Frontal cortex (tissue), 4 donors: ENCODE data around the gene LCAT. TPM values are rescaled to one million over a fixed set of nuclear protein-coding genes. Genes with fewer than 3 reads are reported as not detected.
"Not testable (repeated sequence)": the region's sequence is repeated elsewhere in the genome, so short reads cannot be mapped to it uniquely, and the experiment has no call there.

Experiments used
- DNase-seq, 2 donors: peaks; one replicate each; pipeline ENCODE4 v3.0.0; 2012; ENCODE audit warnings: low spot score in 2 of 2
- FAIRE-seq: peaks from 2 replicates; lab custom pipeline; 2012; peaks lifted over from hg19 to GRCh38; lab: Jason Lieb, UNC
- total RNA-seq: library from RNA; depleted of rRNA; stranded (reverse); fragments of >200 nt; gene quantifications from one replicate; pipeline ENCODE4 v1.2.3, GENCODE V29; 2014
- donor health status: control.
- donor health status: control.
- donor health status: control.

Gene LCAT
- total RNA-seq, result 0.82 TPM

GRCh38 chr16:67943619-67944504, at the start of gene LCAT:
TSS of gene LCAT (minus strand) at chr16:67944120. CDS start at chr16:67944101, 19 bp downstream.
- peak; percentile 73 to 74 for DNase-seq
- no peak for FAIRE-seq

GRCh38 chr16:67993207-67994039, 49.5 kb upstream of the LCAT start:
- no peak for FAIRE-seq
- peak; percentile 80 to 87 for DNase-seq

- no peak for FAIRE-seq
- DNase-seq, result no peak
Measured at GRCh38 chr16:67992661-67993206, 48.8 kb upstream of the LCAT start.

GRCh38 chr16:67990018-67990386, 46.1 kb upstream of the LCAT start:
- FAIRE-seq, result no peak
- DNase-seq, result no peak

- FAIRE-seq (no peak), DNase-seq (no peak)
Measured at GRCh38 chr16:67989322-67990017, 45.5 kb upstream of the LCAT start.

- DNase-seq, result no peak
- no peak for FAIRE-seq
Measured at GRCh38 chr16:67988675-67989074, 44.8 kb upstream of the LCAT start.

GRCh38 chr16:67987460-67988160, 43.7 kb upstream of the LCAT start:
- no peak for FAIRE-seq

GRCh38 chr16:67986949-67987348, 43.0 kb upstream of the LCAT start:
- FAIRE-seq, result no peak
- DNase-seq, result no peak

More at GRCh38 chr16:67987460-67988160, 43.7 kb upstream of the LCAT start:
- DNase-seq, result no peak

GRCh38 chr16:67982011-67982696, 38.2 kb upstream of the LCAT start:
- FAIRE-seq (no peak), DNase-seq (no peak)

GRCh38 chr16:67979955-67980678, 36.2 kb upstream of the LCAT start, which contains the start of gene DPEP3:
TSS of gene DPEP3 (minus strand) at chr16:67980499. CDS start at chr16:67980380, 119 bp downstream.
- DNase-seq, result no peak
- no peak for FAIRE-seq

- no peak for DNase-seq
- no peak for FAIRE-seq
Measured at GRCh38 chr16:67977469-67978227, 33.7 kb upstream of the LCAT start.

GRCh38 chr16:67977005-67977404, 33.1 kb upstream of the LCAT start:
- FAIRE-seq (no peak), DNase-seq (no peak)

- FAIRE-seq (no peak), DNase-seq (no peak)
Measured at GRCh38 chr16:67976205-67976604, 32.3 kb upstream of the LCAT start.

- FAIRE-seq (no peak), DNase-seq (no peak)
Measured at GRCh38 chr16:67975321-67976105, 31.6 kb upstream of the LCAT start.

GRCh38 chr16:67972285-67972684, 28.4 kb upstream of the LCAT start:
- DNase-seq, FAIRE-seq: not testable (repeated sequence)

GRCh38 chr16:67971111-67971510, 27.2 kb upstream of the LCAT start:
- DNase-seq, result no peak
- no peak for FAIRE-seq
